B cell (primary cell): Measurements from ENCODE around the gene COG1. TPM values are rescaled to one million over a fixed set of nuclear protein-coding genes. Genes with fewer than 3 reads are reported as not detected.

Experiments
- ATAC-seq: fragments of 200-7000 bp; cut with Tn5 transposase; one replicate; pipeline ENCODE4 v1.10.0; 2021; ENCODE audit warnings: low read depth, mild to moderate bottlenecking, moderate number of reproducible peaks, moderate library complexity
- CTCF ChIA-PET: fragments of 350-600 bp; sonication (Branson Sonifier 250); formaldehyde crosslinking; loops from one replicate; lab custom pipeline; 2021; ENCODE audit warnings: antibody characterized with exemption, inconsistent platforms; lab: Charles Lee
- POLR2A ChIA-PET: fragments of 350-600 bp; sonication (Branson Sonifier 250); formaldehyde crosslinking; loops from one replicate; lab custom pipeline; 2021; ENCODE audit warnings: antibody characterized with exemption; lab: Charles Lee
- DNase-seq: peaks from one replicate; pipeline ENCODE4 v3.0.0; 2013
- H2AFZ ChIP-seq: 2 replicates; pipeline ENCODE4 v1.6.1; 2012; ENCODE audit warnings: mild to moderate bottlenecking, low read depth, low read length; ENCODE audit not compliant: insufficient read depth, poor library complexity, severe bottlenecking
- H3K27ac ChIP-seq, 2 donors: 1 replicate in 1 of 2; 2 replicates in 1 of 2; pipeline ENCODE4 v1.5.1; 2012 to 2013; ENCODE audit warnings: low read length in 2 of 2, mild to moderate bottlenecking in 2 of 2, moderate library complexity in 1 of 2
- H3K27me3 ChIP-seq, 4 experiments: fragments of 200-600 bp in 1 of 4; sonication (generic) in 1 of 4; replicated peaks in 1 of 4; 1 replicate in 2 of 4; 2 replicates in 2 of 4; pipeline versions ENCODE4 v1.6.1 to v1.7.0; 2013 to 2016; ENCODE audit warnings: low read length in 3 of 4, mild to moderate bottlenecking in 2 of 4, mixed read lengths in 1 of 4, moderate library complexity in 1 of 4; ENCODE audit not compliant: insufficient read depth in 4 of 4, control insufficient read depth in 3 of 4; ENCODE audit errors: control extremely low read depth in 1 of 4
- H3K36me3 ChIP-seq, 2 experiments: replicated peaks in 1 of 2; 1 replicate in 1 of 2; 2 replicates in 1 of 2; pipeline versions ENCODE4 v1.6.1 to v1.7.1; 2013; ENCODE audit warnings: low read length in 1 of 2; ENCODE audit not compliant: insufficient read depth in 2 of 2, control insufficient read depth in 1 of 2; ENCODE audit errors: control extremely low read depth in 1 of 2, extremely low read depth in 1 of 2
- H3K4me1 ChIP-seq, 2 donors: fragments of 200-600 bp in 1 of 2; sonication (generic) in 1 of 2; 1 replicate in 1 of 2; 2 replicates in 1 of 2; pipeline versions ENCODE4 v1.5.1 to v1.6.1; 2013 to 2017; ENCODE audit warnings: low read length in 2 of 2; ENCODE audit not compliant: control insufficient read depth in 2 of 2, insufficient read depth in 2 of 2
- H3K4me2 ChIP-seq: replicated peaks from 2 replicates; pipeline ENCODE3; 2012; ENCODE audit warnings: mild to moderate bottlenecking, low read depth, low read length; ENCODE audit not compliant: poor library complexity, severe bottlenecking
- H3K4me3 ChIP-seq, 5 experiments: fragments of 200-600 bp in 1 of 5; sonication (generic) in 1 of 5; 1 replicate in 3 of 5; 2 replicates in 2 of 5; pipeline versions ENCODE4 v1.5.1 to v1.7.0; 2011 to 2016; ENCODE audit warnings: low read length in 4 of 5, mild to moderate bottlenecking in 4 of 5, low read depth in 2 of 5, control low read depth in 1 of 5, moderate library complexity in 1 of 5; ENCODE audit not compliant: insufficient read depth in 1 of 5; ENCODE audit errors: control extremely low read depth in 1 of 5, extremely low read depth in 1 of 5
- H3K79me2 ChIP-seq: fragments of 200-600 bp; sonication (generic); one replicate; pipeline ENCODE4 v1.6.0; 2016; ENCODE audit warnings: low read length; ENCODE audit not compliant: control insufficient read depth, insufficient read depth
- H3K9ac ChIP-seq: fragments of 200-600 bp; sonication (generic); 2 replicates; pipeline ENCODE4 v1.6.1; 2017; ENCODE audit warnings: mild to moderate bottlenecking, low read length, moderate library complexity
- H3K9me3 ChIP-seq, 3 donors: one replicate each; pipeline versions ENCODE4 v1.6.1 to v1.7.1; 2013; ENCODE audit warnings: low read length in 2 of 3; ENCODE audit not compliant: control insufficient read depth in 2 of 3, insufficient read depth in 1 of 3; ENCODE audit errors: control extremely low read depth in 1 of 3
- H4K20me1 ChIP-seq: 2 replicates; pipeline ENCODE4 v1.6.0; 2012; ENCODE audit warnings: mild to moderate bottlenecking, low read length; ENCODE audit not compliant: insufficient read depth, control insufficient read depth, poor library complexity, severe bottlenecking
- H3K27ac Mint-ChIP-seq: one replicate; pipeline ENCODE4 v1.8.0; 2021; ENCODE audit warnings: mixed read lengths
- H3K27me3 Mint-ChIP-seq: one replicate; pipeline ENCODE4 v1.8.0; 2021; ENCODE audit warnings: mixed read lengths
- H3K4me1 Mint-ChIP-seq: one replicate; pipeline ENCODE4 v1.8.0; 2021; ENCODE audit warnings: mixed read lengths
- H3K4me3 Mint-ChIP-seq: one replicate; pipeline ENCODE4 v1.8.0; 2021; ENCODE audit warnings: mixed read lengths
- H3K9me3 Mint-ChIP-seq: one replicate; pipeline ENCODE4 v1.8.0; 2022; ENCODE audit warnings: mixed read lengths; ENCODE audit not compliant: insufficient read depth
- EZH2 ChIP-seq: IDR thresholded peaks from 2 replicates; pipeline ENCODE4 v1.6.1; 2012; ENCODE audit warnings: borderline replicate concordance, low read depth, mild to moderate bottlenecking, moderate library complexity, low read length; ENCODE audit not compliant: insufficient read depth, poor library complexity, severe bottlenecking
- WGBS: methylation state at CpG from one replicate; pipeline ENCODE4 v1.1.5; 2013; ENCODE audit warnings: missing lambda C conversion rate; ENCODE audit not compliant: insufficient coverage; 5-methylcytosine and 5-hydroxymethylcytosine counted together
- intact Hi-C: fragments of 100-400 bp; cut with micrococcal nuclease; formaldehyde crosslinking; loops from one replicate; pipeline ENCODE4 v1.10.0; 2022
- polyA plus RNA-seq: library from polyadenylated mRNA; depleted of rRNA; stranded (reverse); fragments of >200 nt; gene quantifications from 2 replicates; pipeline ENCODE4 v1.2.3, GENCODE V29; 2012
- total RNA-seq, 2 donors: library from RNA; stranded (reverse); fragments of 120-200 nt in 1 of 2; gene quantifications; 1 replicate in 1 of 2; 2 replicates in 1 of 2; pipeline versions ENCODE4 v1.2.3 to v1.2.4, GENCODE V29; 2013 to 2022
- TF ChIP-seq, protein P1 (sequence below): fragments of 200-600 bp; IDR thresholded peaks from one replicate; pipeline ENCODE4 v1.8.0; 2022; ENCODE audit warnings: antibody characterized with exemption, mild to moderate bottlenecking

COG1 gene
- total and polyA plus RNA-seq, 2 donors (not counting 1 experiment from before 2014, with no cell fraction given): 39.1 to 72.8 TPM

DNA sequence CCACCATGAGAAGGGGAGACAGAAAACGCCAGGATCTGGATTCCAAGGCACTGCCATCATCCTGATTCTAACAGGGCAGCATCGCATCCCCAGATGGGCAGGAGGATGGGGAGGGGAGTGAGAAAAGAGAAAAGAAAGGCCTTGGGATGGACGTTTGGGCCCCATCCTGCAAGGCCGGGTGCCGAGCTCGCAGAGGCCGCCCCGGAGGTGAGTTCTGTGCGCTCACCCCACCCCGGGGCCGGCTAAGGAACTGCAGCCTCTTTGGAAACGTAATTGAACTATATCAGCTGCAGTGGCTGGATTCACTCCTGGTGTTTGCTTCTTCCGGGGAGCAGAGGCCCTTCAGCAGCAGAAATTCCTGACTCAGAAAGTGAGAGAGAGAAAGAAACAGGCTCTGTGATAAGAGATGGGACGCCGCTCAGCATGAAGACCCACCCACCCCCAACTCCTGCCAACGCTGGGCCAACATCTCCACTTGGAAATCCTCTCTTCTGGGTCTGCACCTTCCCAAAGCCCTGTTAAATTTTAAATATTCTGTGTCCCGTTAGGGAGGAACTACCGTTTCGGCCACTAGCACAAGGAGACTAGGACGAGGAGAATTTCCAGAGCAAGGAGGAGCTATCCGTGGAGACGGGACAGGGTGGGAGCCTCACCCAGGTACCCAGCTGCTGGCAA lies 36.6 kb upstream of the COG1 start:
- Histone ChIP-seq H3K36me3 (no peaks in the 10 kb centered on the region), H3K9me3 (no peaks in the 10 kb centered on the region), H3K4me2 (no peak overlapping the region), H3K79me2 (no peaks in the 10 kb centered on the region), H2AFZ (peak overlapping the region; percentile 67), H3K9ac (no peak overlapping the region), H3K27ac (no peak overlapping the region), H3K4me3 (no peak overlapping the region), H3K4me1 (peaks cover 5 to 13% of the 10 kb centered on the region in 2 donors), H4K20me1 (no peaks in the 10 kb centered on the region), H3K27me3 (peaks cover 0 to 30% (median 8%) of the 10 kb centered on the region in 4 experiments)
- Mint-ChIP-seq H3K4me3 (no peak overlapping the region), H3K9me3 (no peaks in the 10 kb centered on the region), H3K4me1 (peaks cover 11% of the 10 kb centered on the region), H3K27ac (no peak overlapping the region), H3K27me3 (peaks cover 31% of the 10 kb centered on the region)
- peak; percentile 67 for ATAC-seq
- CTCF ChIA-PET: interaction anchor here (0.6 to 6.6 kb wide), 14 partner anchors 10 to 599 kb away, joined by 3 to 136 read pairs (median 5); no protein-coding TSS in a partner anchor
- intact Hi-C loops: loop anchor here (1.0 to 5.0 kb wide), 3 partner anchors 64 to 594 kb away; partner anchors contain the start of gene SLC39A11
- WGBS: 28% methylated on average over 19 of the region's 22 CpGs
- POLR2A ChIA-PET: no interaction called here
- DNase-seq: peak; percentile 61
- TF ChIP-seq, protein P1, sequence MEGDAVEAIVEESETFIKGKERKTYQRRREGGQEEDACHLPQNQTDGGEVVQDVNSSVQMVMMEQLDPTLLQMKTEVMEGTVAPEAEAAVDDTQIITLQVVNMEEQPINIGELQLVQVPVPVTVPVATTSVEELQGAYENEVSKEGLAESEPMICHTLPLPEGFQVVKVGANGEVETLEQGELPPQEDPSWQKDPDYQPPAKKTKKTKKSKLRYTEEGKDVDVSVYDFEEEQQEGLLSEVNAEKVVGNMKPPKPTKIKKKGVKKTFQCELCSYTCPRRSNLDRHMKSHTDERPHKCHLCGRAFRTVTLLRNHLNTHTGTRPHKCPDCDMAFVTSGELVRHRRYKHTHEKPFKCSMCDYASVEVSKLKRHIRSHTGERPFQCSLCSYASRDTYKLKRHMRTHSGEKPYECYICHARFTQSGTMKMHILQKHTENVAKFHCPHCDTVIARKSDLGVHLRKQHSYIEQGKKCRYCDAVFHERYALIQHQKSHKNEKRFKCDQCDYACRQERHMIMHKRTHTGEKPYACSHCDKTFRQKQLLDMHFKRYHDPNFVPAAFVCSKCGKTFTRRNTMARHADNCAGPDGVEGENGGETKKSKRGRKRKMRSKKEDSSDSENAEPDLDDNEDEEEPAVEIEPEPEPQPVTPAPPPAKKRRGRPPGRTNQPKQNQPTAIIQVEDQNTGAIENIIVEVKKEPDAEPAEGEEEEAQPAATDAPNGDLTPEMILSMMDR: peak; percentile 84
- no peak for TF ChIP-seq EZH2
